Measurements from ENCODE around the gene EIF4E3.

GRCh38 chr3:71724171-71724453 is 1.1 kb downstream of the EIF4E3 start:
- TF ChIP-seq CTCF (IDR thresholded peaks at IDR 0.05; ENCODE audit: insufficient read depth, low read length, poor library complexity, severe bottlenecking) (no peak), EZH2phosphoT487 (conservative IDR thresholded peaks at IDR 0.05; ENCODE audit: low read length) (no peak)
